H9 (cell line): ENCODE measurements around the gene DYNC2H1. TPM values are rescaled to one million over a fixed set of nuclear protein-coding genes. Genes with fewer than 3 reads are reported as not detected.

ENCODE experiments used
- DNase-seq: peaks from one replicate; pipeline ENCODE4 v3.0.0-alpha.2; 2017
- H2AFZ ChIP-seq: one replicate; pipeline ENCODE4 v1.6.1; 2013; ENCODE audit warnings: mild to moderate bottlenecking, low read length, control low read depth, moderate library complexity
- H2AK5ac ChIP-seq: 2 replicates; pipeline ENCODE4 v1.6.1; 2013; ENCODE audit warnings: low read length, control low read depth, mixed read lengths; ENCODE audit not compliant: insufficient read length
- H2BK120ac ChIP-seq: one replicate; pipeline ENCODE4 v1.6.1; 2013; ENCODE audit warnings: low read depth, mild to moderate bottlenecking, low read length, control low read depth, inconsistent platforms; ENCODE audit not compliant: poor library complexity, severe bottlenecking
- H2BK12ac ChIP-seq: 2 replicates; pipeline ENCODE4 v1.6.1; 2013; ENCODE audit warnings: low read length, control low read depth, mixed read lengths, low read depth; ENCODE audit not compliant: insufficient read length
- H2BK15ac ChIP-seq: 2 replicates; pipeline ENCODE4 v1.6.1; 2013; ENCODE audit warnings: low read depth, low read length, control low read depth
- H2BK20ac ChIP-seq: one replicate; pipeline ENCODE4 v1.6.1; 2013; ENCODE audit warnings: low read depth, mild to moderate bottlenecking, low read length, control low read depth, inconsistent platforms; ENCODE audit not compliant: poor library complexity, severe bottlenecking
- H2BK5ac ChIP-seq: 2 replicates; pipeline ENCODE4 v1.6.1; 2013; ENCODE audit warnings: low read length, control low read depth, mixed read lengths; ENCODE audit not compliant: insufficient read length
- H3K14ac ChIP-seq: 2 replicates; pipeline ENCODE4 v1.6.1; 2013; ENCODE audit warnings: low read length, control low read depth; ENCODE audit not compliant: insufficient read depth
- H3K18ac ChIP-seq: 2 replicates; pipeline ENCODE4 v1.6.1; 2013; ENCODE audit warnings: low read depth, mild to moderate bottlenecking, mixed read lengths, low read length, control low read depth; ENCODE audit not compliant: insufficient read length
- H3K23ac ChIP-seq: 2 replicates; pipeline ENCODE4 v1.6.1; 2013; ENCODE audit warnings: low read length, control low read depth, mixed read lengths, low read depth; ENCODE audit not compliant: insufficient read length
- H3K23me2 ChIP-seq: 2 replicates; pipeline ENCODE4 v1.6.1; 2013; ENCODE audit warnings: low read depth, mild to moderate bottlenecking, mixed read lengths, low read length, control low read depth; ENCODE audit not compliant: insufficient read length, poor library complexity, severe bottlenecking
- H3K27ac ChIP-seq: 2 replicates; pipeline ENCODE4 v1.5.1; 2013; ENCODE audit warnings: low read length, control low read depth, mixed read lengths, low read depth; ENCODE audit not compliant: insufficient read length
- H3K27me3 ChIP-seq: 2 replicates; pipeline ENCODE4 v1.6.1; 2013; ENCODE audit warnings: low read length, control low read depth, inconsistent platforms; ENCODE audit not compliant: insufficient read depth
- H3K4ac ChIP-seq: 2 replicates; pipeline ENCODE4 v1.6.1; 2013; ENCODE audit warnings: low read depth, mild to moderate bottlenecking, control low read depth, inconsistent platforms, low read length, moderate library complexity
- H3K4me1 ChIP-seq: 2 replicates; pipeline ENCODE4 v1.6.1; 2013; ENCODE audit warnings: low read length, control low read depth, inconsistent platforms; ENCODE audit not compliant: insufficient read depth
- H3K4me2 ChIP-seq: 2 replicates; pipeline ENCODE4 v1.6.1; 2013; ENCODE audit warnings: low read length, control low read depth, mixed read lengths; ENCODE audit not compliant: insufficient read length, insufficient read depth
- H3K56ac ChIP-seq: 2 replicates; pipeline ENCODE4 v1.6.1; 2013; ENCODE audit warnings: low read depth, mild to moderate bottlenecking, mixed read lengths, low read length, control low read depth; ENCODE audit not compliant: insufficient read length
- H3K79me1 ChIP-seq: 2 replicates; pipeline ENCODE4 v1.6.1; 2013; ENCODE audit warnings: low read depth, mild to moderate bottlenecking, moderate library complexity, low read length, control low read depth, inconsistent platforms; ENCODE audit not compliant: insufficient read depth, poor library complexity, severe bottlenecking
- H3K79me2 ChIP-seq: 2 replicates; pipeline ENCODE4 v1.6.1; 2013; ENCODE audit warnings: low read length, control low read depth, inconsistent platforms; ENCODE audit not compliant: insufficient read depth
- H3K9ac ChIP-seq: 2 replicates; pipeline ENCODE4 v1.6.1; 2013; ENCODE audit warnings: low read length, control low read depth, mixed read lengths; ENCODE audit not compliant: insufficient read length; ENCODE audit errors: extremely low read depth
- H3K9me3 ChIP-seq: one replicate; pipeline ENCODE4 v1.6.1; 2013; ENCODE audit warnings: low read depth, low read length, inconsistent platforms; ENCODE audit not compliant: control insufficient read depth
- H3T11ph ChIP-seq: one replicate; pipeline ENCODE4 v1.6.1; 2013; ENCODE audit warnings: mild to moderate bottlenecking, low read length, control low read depth, inconsistent platforms
- H4K20me1 ChIP-seq: one replicate; pipeline ENCODE4 v1.6.1; 2013; ENCODE audit not compliant: control insufficient read depth, insufficient read length, insufficient read depth
- H4K5ac ChIP-seq: 2 replicates; pipeline ENCODE4 v1.6.1; 2013; ENCODE audit warnings: low read depth, mild to moderate bottlenecking, mixed read lengths, low read length, control low read depth; ENCODE audit not compliant: insufficient read length
- H4K8ac ChIP-seq: replicated peaks from 2 replicates; pipeline ENCODE4 v1.6.1; 2013; ENCODE audit warnings: low read length, control low read depth, mixed read lengths, low read depth; ENCODE audit not compliant: insufficient read length
- H4K91ac ChIP-seq: 2 replicates; pipeline ENCODE4 v1.6.1; 2013; ENCODE audit warnings: low read depth, mild to moderate bottlenecking, moderate library complexity, mixed read lengths, low read length, control low read depth; ENCODE audit not compliant: insufficient read length
- H3K27ac Mint-ChIP-seq, 3 experiments: 2 replicates in 2 of 3; 3 replicates in 1 of 3; pipeline ENCODE4 v1.8.0; 2020 to 2021; ENCODE audit warnings: mixed read lengths in 3 of 3, mild to moderate bottlenecking in 1 of 3, moderate library complexity in 1 of 3
- H3K27me3 Mint-ChIP-seq: 2 replicates; pipeline ENCODE4 v1.8.0; 2021; ENCODE audit warnings: low read depth, mild to moderate bottlenecking, moderate library complexity, mixed read lengths
- H3K36me3 Mint-ChIP-seq, 3 experiments: 2 replicates in 2 of 3; 3 replicates in 1 of 3; pipeline ENCODE4 v1.8.0; 2020 to 2021; ENCODE audit warnings: low read depth in 3 of 3, mixed read lengths in 3 of 3; ENCODE audit not compliant: insufficient read depth in 1 of 3
- H3K4me1 Mint-ChIP-seq, 2 experiments: 2 replicates each; pipeline ENCODE4 v1.8.0; 2020; ENCODE audit warnings: mixed read lengths in 2 of 2
- H3K4me3 Mint-ChIP-seq, 2 experiments: 2 replicates in 1 of 2; 3 replicates in 1 of 2; pipeline ENCODE4 v1.8.0; 2020 to 2021; ENCODE audit warnings: mild to moderate bottlenecking in 2 of 2, mixed read lengths in 2 of 2, moderate library complexity in 1 of 2
- H3K9me3 Mint-ChIP-seq, 2 experiments: 2 replicates in 1 of 2; 3 replicates in 1 of 2; pipeline ENCODE4 v1.8.0; 2020; ENCODE audit warnings: mild to moderate bottlenecking in 2 of 2, mixed read lengths in 2 of 2, moderate library complexity in 1 of 2
- CTCF ChIP-seq: fragments of 200-600 bp; sonication (generic); conservative IDR thresholded peaks from 3 replicates; pipeline ENCODE4 v1.8.0; 2021; ENCODE audit warnings: antibody characterized with exemption, mild to moderate bottlenecking
- WGBS: extraction: QIAGEN DNeasy Blood & Tissue Kit; methylation state at CpG from one replicate; pipeline ENCODE4 v1.1.7; 2013; ENCODE audit warnings: missing lambda C conversion rate, low lambda C conversion rate, mixed read lengths; ENCODE audit not compliant: insufficient read length; ENCODE audit errors: extremely low coverage; 5-methylcytosine and 5-hydroxymethylcytosine counted together
- total RNA-seq: library from RNA; stranded (reverse); gene quantifications from 2 replicates; pipeline ENCODE4 v1.2.1, GENCODE V29; 2021

The DYNC2H1 gene
- total RNA-seq, 1 experiment from 2014 or later, result 13.2 TPM

- Histone ChIP-seq H4K20me1 (no peaks in the 10 kb centered on the region), H2BK15ac (no peak overlapping the region), H2BK20ac (no peak overlapping the region), H3K9me3 (no peaks in the 10 kb centered on the region), H3K4me1 (no peaks in the 10 kb centered on the region), H3K18ac (no peak overlapping the region), H4K5ac (no peak overlapping the region), H2AFZ (no peak overlapping the region), H3K56ac (no peak overlapping the region), H3K27ac (no peak overlapping the region), H2BK5ac (no peak overlapping the region), H3K79me2 (no peaks in the 10 kb centered on the region), H3K4me2 (no peak overlapping the region), H3T11ph (no peak overlapping the region), H3K23me2 (no peaks in the 10 kb centered on the region), H2BK120ac (no peak overlapping the region), H3K9ac (no peak overlapping the region), H3K23ac (no peak overlapping the region), H3K14ac (no peak overlapping the region), H3K79me1 (no peaks in the 10 kb centered on the region), H3K4ac (no peak overlapping the region), H2AK5ac (no peak overlapping the region), H4K8ac (no peak overlapping the region), H3K27me3 (no peaks in the 10 kb centered on the region), H4K91ac (no peak overlapping the region), H2BK12ac (no peak overlapping the region)
- no peaks in the 10 kb centered on the region for H3K27me3 Mint-ChIP-seq
- no peak overlapping the region for H3K27ac Mint-ChIP-seq
- H3K36me3 Mint-ChIP-seq, result no peaks in the 10 kb centered on the region
- no peak for DNase-seq
- H3K9me3 Mint-ChIP-seq, result no peaks in the 10 kb centered on the region
- TF ChIP-seq CTCF, result no peak
- no peak overlapping the region for H3K4me3 Mint-ChIP-seq
- no peaks in the 10 kb centered on the region for H3K4me1 Mint-ChIP-seq
- no CpG with 5 or more reads among the region's 2 CpGs for WGBS
Observed at GRCh38 chr11:103407641-103408040, 298.4 kb downstream of the DYNC2H1 start.
